Testis (tissue), 2 donors: ENCODE data around the gene TTC33.

Experiments
- CTCF ChIP-seq, 3 experiments: fragments of 450-650 bp in 2 of 3; fragments of 200-600 bp in 1 of 3; sonication (generic) in 1 of 3; IDR thresholded peaks; one replicate each; pipeline ENCODE4 v1.5.1; 2016 to 2019; ENCODE audit warnings: antibody characterized with exemption in 3 of 3, mild to moderate bottlenecking in 2 of 3, moderate library complexity in 1 of 3
- POLR2A ChIP-seq: fragments of 450-650 bp; IDR thresholded peaks from one replicate; pipeline ENCODE4 v1.6.1; 2017; ENCODE audit warnings: antibody characterized with exemption, mild to moderate bottlenecking, moderate library complexity

GRCh38 chr5:40601198-40601868, 154.4 kb downstream of the TTC33 start:
- TF ChIP-seq CTCF (IDR thresholded peaks at IDR 0.05) = no peak
- TF ChIP-seq POLR2A = no peak
